CD4-positive, alpha-beta T cell treated with Interleukin-12 subunit alpha and Interleukin-12 subunit beta, for 1 hour (primary cell): ENCODE results near the gene CYP20A1.
"Not testable (repeated sequence)": the region's sequence is repeated elsewhere in the genome, so short reads cannot be mapped to it uniquely, and the experiment has no call there.

Experiments used
- DNase-seq: peaks from one replicate; pipeline ENCODE4 v3.0.0-alpha.2; 2020

CYP20A1 gene

GRCh38 chr2:203238704-203239526 is at the start of gene CYP20A1:
Gene CYP20A1 (plus strand): TSS chr2:203239018. CDS start chr2:203239063, 45 bp downstream.
- peak; percentile 96 for DNase-seq

DNA sequence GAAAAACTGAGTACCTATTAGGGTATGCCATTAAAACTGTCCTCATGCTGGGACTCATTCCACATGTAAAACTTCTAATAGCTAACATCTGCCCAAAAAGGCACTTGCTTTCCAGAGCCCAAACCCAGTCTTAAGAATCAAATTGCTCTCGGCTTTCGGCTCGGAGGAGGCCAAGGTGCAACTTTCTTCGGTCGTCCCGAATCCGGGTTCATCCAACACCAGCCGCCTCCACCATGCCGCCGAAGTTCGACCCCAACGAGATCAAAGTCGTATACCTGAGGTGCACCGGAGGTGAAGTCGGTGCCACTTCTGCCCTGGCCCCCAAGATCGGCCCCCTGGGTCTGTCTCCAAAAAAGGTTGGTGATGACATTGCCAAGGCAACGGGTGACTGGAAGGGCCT is 48.3 kb upstream of the CYP20A1 start:
- not testable (repeated sequence) for DNase-seq

DNA sequence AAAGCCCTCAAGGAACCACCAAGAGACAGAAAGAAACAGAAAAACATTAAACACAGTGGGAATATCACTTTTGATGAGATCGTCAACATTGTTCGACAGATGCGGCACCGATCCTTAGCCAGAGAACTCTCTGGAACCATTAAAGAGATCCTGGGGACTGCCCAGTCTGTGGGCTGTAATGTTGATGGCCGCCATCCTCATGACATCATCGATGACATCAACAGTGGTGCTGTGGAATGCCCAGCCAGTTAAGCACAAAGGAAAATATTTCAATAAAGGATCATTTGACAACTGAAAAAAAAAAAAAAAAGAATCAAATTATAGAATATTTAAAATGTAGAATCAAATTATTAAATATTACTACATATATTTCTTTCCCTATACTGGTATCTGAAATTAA is 47.8 kb upstream of the CYP20A1 start:
- not testable (repeated sequence) for DNase-seq

DNA sequence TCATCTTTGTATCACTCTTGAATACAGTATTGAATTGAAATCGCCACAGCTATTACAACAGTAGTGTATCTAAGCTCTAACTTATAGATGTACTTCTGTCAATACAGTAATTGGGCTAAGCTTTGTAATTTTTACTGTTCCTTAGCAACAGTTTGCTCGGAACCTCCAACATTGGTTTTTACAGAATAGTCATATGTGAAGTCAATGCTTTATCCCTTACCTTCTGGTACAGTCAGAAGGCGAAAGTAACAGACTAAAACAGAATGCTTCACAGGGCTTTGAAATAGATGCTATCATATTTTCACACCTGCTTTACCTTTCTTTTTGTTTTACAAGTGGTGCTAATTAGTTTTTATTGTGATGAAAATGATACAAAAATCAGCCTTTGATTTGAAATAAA is 46.9 kb upstream of the CYP20A1 start:
- DNase-seq = no peak

DNA sequence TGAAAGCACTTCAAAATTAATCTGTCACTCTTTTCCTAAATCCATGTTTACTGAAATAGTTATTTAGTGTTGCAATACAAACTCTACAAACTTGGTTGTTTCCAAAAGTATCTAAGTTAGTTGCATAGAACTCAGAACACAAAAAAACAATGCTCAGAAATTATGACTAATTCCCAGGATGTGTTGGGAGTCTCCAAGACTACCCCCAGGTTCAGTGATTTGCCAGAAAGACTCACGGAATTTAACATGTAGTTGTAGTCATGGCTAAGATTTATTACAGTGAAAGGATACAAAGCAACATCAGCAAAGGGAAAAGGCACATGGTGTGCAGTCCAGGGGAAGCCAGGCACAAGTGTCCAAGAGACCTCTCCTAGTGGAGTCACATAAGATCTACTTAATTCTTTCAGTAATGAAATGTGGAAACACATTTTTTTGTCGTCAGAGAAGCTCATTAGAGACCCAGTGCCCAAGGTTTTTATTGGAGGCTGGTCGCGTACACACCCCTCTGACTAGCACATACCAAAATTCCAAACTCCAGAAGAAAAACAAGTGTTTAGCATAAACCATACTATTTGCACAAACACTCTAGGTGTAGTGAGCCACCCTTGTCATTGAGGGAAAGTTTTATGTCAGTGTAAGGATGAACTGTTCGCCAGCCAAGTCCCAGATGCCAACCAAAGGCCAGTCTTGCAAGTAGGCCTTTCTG is 43.3 kb upstream of the CYP20A1 start:
- DNase-seq = no peak

DNA sequence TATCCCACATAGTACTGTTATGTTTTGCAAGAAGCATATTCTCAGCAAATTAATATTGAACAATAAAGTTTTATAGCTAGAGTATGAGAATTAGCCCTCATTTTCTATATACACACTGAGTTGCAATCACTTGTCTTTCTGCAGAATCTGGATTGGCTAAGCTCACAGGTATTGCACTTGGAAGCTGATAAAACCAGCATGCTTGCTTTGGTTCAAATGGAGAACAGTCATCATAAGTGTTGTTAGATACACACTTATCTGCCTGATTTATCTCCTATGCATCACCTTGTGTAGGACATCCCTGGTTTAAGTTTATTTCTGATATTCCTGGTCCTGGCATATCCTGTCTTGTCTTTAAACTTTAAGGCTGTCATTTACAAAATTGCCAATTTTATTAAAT is 38.0 kb upstream of the CYP20A1 start:
- no peak for DNase-seq

DNA sequence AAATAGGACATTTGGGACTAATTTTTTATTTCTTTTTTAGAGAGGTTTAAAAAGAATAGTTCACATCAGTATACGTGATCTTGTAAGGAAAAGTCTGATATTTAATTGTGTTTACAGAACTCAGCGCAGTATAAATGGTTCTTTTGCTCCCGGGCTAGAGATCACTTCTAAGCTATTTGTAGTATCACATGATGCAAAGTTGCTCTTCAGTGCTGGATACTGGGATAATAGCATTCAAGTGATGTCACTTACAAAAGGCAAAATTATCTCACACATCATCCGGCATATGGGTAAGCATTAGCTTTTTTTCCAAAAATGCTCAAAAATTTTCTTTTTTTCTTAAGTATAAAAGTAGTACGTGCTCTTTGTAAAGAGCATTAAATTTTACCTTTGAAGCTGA is 37.4 kb upstream of the CYP20A1 start:
- DNase-seq = no peak

DNA sequence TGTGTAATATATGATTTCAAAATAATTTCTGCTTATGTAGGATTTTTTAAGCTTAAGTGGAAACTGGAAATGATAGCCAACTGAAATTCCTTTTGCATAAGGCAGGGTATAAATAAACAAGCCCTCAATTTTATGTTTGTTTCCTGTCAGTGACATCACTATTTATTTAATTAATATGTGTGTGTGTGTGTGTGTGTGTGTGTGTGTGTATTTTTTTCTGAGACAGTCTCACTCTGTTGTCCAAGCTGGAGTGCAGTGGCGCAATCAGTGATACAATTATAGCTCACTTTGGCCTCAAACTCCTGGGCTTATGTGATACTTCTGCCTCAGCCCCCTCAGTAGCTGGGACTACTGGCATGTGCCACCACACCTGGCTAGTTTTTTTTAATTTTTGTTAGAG is 29.3 kb upstream of the CYP20A1 start:
- DNase-seq = no peak

- DNase-seq = peak; percentile 49
Observed at GRCh38 chr2:203225423-203226039, 13.3 kb upstream of the CYP20A1 start.

DNA sequence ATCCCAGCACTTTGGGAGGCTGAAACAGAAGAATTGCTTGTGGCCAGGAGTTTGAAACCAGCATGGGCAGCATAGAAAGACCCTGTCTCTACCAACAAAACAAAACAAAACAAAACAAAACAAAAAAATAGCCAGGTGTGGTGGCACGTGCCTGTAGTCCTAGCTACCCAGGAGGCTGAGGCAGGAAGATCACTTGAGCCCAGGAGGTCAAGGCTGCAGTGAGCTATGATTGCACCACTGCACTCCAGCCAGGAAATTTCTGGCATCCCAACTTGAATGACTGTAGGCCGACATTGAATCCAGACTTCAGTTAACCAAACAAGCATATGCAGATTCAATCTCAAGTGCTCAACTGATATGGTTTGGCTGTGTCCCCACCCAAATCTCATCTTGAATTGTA is 9.1 kb upstream of the CYP20A1 start:
- not testable (repeated sequence) for DNase-seq

DNA sequence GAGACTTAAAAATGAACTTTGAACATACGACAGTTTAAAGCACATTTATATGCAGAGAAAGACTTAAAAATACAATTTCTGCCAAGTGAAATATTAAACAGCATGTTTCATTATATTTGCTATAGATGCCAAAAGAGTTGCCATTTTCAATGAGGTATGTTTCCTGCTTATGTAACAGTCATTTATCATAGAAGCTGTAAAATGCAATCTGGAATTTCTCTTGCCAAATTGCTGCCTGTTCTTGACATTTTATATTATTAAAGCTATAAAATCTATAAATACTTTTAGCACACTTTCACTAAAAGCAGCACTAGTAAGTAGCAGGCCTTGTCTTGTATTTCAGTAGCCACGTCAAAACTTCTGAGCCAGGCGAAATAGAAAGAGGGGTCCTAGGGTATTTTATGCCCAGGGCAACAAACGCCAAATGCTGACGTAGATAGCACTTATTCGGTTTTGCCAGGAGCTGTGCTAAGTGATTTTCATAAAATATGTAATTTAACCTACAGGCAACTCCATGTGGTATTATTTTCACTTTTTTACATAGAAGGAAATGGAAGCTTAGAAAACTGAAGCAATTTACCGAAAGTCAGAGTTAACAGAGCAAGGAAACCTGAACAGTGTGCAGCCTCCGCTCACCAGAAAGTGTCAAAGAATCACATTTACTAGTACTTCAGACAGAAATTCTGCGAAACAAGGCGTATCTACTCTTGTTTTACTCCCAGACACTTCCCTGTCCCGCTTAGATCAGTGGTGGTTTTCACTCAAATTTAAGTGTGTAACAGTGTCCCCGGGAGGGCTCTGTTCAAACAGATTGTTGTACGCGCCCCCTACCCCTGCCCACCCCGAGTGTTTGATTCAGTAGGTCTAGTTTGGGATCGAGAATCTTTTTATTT is 1.2 kb upstream of the CYP20A1 start:
- peak; percentile 6 for DNase-seq

- DNase-seq = no peak
Observed at GRCh38 chr2:203238292-203238703, 520 bp upstream of the CYP20A1 start.

- no peak for DNase-seq
Observed at GRCh38 chr2:203240491-203240890, 1.7 kb downstream of the CYP20A1 start.

GRCh38 chr2:203242518-203242917 is 3.7 kb downstream of the CYP20A1 start:
- DNase-seq = no peak

DNA sequence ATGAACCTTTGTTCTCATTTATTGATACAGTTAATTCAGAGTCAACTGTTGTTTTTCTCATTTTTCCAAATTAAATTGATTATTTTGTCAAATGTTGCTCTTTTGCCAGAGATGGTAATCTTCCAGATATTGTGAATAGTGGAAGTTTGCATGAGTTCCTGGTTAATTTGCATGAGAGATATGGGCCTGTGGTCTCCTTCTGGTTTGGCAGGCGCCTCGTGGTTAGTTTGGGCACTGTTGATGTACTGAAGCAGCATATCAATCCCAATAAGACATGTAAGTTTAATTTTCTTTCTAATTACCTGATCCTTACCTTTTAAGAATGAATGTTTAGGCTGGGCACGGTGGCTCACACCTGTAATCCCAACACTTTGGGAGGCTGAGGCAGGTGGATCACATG is 7.8 kb downstream of the CYP20A1 start:
- DNase-seq = no peak

DNA sequence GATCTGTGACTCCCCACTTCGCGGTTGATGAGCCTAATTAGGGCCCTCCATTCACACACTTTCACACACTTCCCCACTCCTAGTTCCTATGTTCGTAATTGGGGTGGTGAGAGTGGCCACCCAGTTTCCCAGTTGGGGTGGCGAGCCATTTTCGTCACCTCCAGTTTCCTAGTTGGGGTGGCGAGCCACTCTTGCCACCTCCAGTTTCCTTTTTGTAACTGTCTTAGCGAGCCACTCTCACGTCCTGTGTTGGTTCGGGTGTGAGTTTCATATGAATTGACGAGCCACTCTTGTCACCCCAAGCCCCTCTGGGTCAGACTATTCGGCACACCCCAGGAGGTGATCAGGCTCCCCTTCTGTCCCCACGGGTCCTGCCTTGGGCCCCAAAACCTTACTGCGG is 14.0 kb downstream of the CYP20A1 start:
- DNase-seq = peak; percentile 2

DNA sequence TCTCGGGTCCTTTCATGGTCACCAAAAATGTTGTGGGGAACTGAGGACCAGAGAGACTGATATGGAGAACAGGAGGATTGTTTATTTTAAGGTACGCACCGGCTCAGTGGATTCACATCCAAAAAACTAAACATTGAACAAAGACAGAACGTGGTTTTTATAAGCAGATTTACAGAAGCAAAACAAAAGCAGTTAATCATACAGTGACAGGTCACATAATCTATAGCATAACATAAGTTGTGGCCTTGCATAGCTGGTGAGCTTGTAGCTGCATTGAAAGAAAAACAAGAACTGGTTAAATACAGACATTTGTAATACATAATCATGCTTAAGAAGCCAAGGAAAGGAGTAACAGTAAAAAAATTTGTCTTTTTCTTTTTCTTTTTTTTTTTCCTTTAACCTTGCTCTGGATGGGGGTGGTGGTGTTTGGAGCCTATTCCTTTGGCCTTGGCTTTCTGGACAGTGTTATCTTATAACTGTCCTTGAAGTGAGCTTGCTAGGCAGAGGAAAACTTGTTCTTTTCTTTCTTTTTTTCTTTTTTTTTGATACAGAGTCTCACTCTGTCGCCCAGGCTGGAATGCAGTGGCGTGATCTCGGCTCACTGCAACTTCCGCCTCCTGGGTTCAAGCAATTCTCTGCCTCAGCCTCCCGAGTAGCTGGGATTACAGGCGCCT is 14.7 kb downstream of the CYP20A1 start:
- DNase-seq = not testable (repeated sequence)

DNA sequence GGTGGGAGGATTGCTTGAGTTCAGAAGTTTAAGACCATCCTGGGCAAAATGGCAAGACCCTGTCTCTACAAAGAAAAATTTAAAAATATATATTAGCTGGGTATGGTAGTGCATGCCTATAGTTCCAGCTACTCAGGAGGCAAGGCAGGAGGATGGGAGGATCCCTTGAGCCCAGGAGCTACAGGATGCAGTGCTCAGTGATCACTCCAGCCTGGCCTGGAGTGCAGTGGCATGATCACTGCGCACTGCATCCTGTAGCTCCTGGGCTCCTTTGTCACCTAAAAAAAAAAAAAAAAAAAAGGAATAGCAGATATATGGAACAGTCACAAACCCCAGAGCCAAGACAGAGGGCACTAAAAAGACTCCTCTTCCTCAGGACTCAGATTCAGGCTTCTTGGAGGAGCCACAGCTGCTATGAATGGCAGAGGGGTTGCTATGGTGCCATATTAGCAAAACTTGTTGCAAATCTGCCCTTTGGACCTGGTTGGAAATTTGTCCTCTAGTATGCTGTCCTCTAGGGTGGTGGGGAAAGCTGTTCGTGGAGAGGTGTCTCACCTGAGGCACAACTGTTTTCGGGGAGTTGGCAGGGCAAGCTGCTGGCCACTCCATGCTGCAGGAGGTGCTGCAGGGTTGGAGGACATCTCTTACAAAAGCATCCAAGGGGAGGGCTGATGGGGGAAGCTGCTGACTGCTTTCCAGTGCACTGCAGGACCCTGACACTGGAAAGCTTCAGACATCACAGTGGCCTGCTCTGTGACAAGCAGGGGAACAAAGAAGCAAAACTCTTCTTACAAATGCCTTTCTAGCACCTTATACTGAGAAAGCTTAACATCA is 22.7 kb downstream of the CYP20A1 start:
- no peak for DNase-seq

DNA sequence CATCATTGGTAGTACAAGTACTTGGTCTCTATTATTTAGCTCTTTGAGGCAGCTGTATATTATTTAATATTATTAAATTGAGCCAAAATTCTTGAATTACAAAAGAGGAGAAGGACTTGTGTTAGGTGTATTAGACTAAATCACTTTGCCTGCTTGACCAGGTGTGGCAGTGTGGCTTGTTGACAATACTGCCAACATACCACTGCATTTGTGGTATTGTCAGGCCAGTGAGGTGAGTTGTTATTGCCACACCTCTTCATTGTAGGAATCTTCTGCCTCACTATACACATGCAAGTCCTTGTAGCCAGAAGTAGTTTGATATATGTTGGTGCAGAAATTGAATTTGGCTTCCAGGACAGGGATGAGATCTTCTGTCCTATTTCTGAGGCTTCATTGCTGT is 40.5 kb downstream of the CYP20A1 start:
- DNase-seq = no peak

DNA sequence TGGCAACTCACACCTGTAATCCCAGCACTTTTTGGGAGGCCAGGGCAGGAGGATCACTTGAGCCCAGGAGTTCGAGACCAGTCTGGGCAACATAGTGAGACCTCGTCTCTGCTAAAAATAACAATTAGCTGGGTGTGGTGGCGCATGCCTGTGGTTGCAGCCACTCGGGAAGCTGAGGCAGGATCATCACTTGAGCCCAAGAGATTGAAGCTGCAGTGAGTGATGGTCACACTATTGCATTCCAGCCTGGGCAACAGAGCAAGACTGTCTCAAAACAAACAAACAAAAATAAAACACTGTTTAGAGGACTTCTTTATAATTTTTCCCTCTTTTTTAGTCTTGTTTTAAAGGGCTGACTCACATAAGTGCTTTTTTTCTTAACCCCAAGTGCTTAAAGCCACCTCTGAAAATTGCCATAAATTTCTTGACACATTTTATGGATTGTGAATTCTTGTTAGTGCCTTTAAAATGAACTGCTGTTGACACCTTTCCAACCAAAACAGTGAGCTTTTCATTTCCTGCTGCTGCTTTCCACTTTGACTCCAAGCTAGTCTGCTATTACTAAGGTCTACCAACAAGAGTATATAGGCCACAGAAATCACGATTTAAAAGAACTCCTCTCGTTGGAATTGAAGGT is 41.7 kb downstream of the CYP20A1 start:
- DNase-seq = no peak

- DNase-seq = no peak
Observed at GRCh38 chr2:203282101-203282500, 43.3 kb downstream of the CYP20A1 start.
